HL-60 (cell line): ENCODE results near the gene VTCN1.

Experiments used
- CTCF ChIP-seq: IDR thresholded peaks from one replicate; pipeline ENCODE4 v1.5.1; 2011; ENCODE audit warnings: low read length, control low read depth, inconsistent platforms; ENCODE audit not compliant: insufficient read depth
- GABPA ChIP-seq: IDR thresholded peaks from 2 replicates; pipeline ENCODE4 v1.6.1; 2012; ENCODE audit warnings: low read depth
- POLR2AphosphoS5 ChIP-seq: IDR thresholded peaks from 2 replicates; pipeline ENCODE4 v1.6.1; 2012; ENCODE audit warnings: low read depth
- SPI1 ChIP-seq: IDR thresholded peaks from 2 replicates; pipeline ENCODE4 v1.6.1; 2012; ENCODE audit warnings: low read depth, mild to moderate bottlenecking, borderline replicate concordance

GRCh38 chr1:117150316-117150715 is 60.4 kb downstream of the VTCN1 start:
- no peak for TF ChIP-seq SPI1
- TF ChIP-seq CTCF = no peak
- no peak for TF ChIP-seq POLR2AphosphoS5
- no peak for TF ChIP-seq GABPA
